LNCaP clone FGC (cell line): ENCODE data around the gene SPEF1.
"Not testable (repeated sequence)": the region's sequence is repeated elsewhere in the genome, so short reads cannot be mapped to it uniquely, and the experiment has no call there.

Experiments used
- DNase-seq: peaks from one replicate; pipeline ENCODE4 v3.0.0-alpha.2; 2011; ENCODE audit warnings: low read depth
- H3K4me3 ChIP-seq: 2 replicates; pipeline ENCODE4 v1.5.1; 2011; ENCODE audit warnings: mild to moderate bottlenecking, low read depth, low read length, control low read depth
- TF ChIP-seq, protein P1 (sequence below): IDR thresholded peaks from 2 replicates; pipeline ENCODE4 v1.5.1; 2012; ENCODE audit warnings: mild to moderate bottlenecking; ENCODE audit not compliant: control insufficient read depth, insufficient read depth; ENCODE audit errors: extremely low read depth

The SPEF1 gene

DNA sequence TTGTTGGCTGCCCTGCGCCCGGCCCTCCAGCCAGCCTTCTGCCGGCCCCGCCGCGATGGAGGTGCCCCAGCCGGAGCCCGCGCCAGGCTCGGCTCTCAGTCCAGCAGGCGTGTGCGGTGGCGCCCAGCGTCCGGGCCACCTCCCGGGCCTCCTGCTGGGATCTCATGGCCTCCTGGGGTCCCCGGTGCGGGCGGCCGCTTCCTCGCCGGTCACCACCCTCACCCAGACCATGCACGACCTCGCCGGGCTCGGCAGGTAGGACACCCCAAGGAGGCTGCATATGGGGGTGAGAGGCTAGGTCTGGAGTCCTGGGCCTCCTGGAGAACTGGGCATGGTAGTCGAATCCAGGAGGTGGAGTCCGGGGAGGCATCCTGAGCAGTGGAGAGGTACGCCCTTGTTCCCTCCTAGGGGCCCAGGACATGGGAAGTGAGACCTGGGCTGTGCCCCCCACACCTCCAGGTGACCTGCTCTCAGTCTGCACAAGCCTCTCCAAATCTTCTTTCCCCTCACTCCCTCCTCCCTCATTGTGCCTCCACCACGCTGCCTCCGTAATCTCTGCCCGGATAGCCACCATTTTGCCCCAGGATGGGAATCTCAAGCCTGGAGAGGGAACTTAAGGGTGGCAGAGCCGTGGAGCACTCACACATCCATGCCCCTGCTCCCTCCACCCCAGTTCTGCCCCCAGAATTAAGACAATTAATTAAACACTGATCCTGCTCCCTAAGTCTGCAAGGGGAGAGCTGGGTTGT lies 15.4 kb upstream of the SPEF1 start:
- H3K4me3 ChIP-seq: peak overlapping the region; percentile 76
- TF ChIP-seq, protein P1, sequence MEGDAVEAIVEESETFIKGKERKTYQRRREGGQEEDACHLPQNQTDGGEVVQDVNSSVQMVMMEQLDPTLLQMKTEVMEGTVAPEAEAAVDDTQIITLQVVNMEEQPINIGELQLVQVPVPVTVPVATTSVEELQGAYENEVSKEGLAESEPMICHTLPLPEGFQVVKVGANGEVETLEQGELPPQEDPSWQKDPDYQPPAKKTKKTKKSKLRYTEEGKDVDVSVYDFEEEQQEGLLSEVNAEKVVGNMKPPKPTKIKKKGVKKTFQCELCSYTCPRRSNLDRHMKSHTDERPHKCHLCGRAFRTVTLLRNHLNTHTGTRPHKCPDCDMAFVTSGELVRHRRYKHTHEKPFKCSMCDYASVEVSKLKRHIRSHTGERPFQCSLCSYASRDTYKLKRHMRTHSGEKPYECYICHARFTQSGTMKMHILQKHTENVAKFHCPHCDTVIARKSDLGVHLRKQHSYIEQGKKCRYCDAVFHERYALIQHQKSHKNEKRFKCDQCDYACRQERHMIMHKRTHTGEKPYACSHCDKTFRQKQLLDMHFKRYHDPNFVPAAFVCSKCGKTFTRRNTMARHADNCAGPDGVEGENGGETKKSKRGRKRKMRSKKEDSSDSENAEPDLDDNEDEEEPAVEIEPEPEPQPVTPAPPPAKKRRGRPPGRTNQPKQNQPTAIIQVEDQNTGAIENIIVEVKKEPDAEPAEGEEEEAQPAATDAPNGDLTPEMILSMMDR: no peak
- no peak for DNase-seq

DNA sequence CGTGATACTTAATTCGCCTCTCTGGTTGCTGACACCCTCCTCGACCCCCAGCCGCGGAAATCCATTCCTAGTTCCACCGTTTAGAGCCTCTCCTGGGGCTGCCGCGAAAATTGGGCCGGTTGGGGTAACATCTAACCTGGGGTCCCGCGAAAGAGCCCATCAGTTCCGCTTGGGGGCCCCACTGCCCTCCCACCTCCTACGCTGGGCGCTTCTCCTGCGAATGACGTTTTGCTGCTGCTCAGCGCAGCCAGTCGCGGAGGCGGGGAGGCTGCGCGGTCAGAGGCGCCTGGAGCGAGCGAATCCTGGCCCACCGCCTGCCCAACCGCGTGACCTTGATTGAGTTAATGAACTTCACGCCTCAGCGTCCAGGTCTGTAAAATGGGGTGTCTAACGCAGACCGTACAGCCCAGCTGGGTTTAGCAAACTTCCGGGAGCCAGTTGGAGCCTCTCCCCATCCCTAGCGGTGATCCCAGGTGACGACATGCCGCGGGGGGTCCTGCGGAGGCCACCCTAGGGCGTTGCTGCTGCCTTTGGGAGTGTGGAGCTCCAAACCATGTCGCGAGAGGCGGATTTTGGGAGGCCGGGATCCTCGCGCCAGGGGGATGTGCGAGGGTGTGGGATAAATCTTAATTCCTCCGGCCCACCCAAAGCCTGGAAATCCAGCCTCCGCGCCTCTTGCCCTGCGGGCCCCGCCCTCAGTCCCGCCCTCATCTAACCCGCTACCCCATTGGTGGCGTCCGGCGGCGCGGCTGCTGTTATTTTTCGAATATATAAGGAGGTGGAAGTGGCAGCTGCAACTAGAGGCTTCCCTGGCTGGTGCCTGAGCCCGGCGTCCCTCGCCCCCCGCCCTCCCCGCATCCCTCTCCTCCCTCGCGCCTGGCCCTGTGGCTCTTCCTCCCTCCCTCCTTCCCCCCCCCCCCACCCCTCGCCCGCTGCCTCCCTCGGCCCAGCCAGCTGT lies 14.5 kb upstream of the SPEF1 start, which contains the start of gene CDC25B:
TSS of gene CDC25B (plus strand) at position 800 of the 958 bp plus-strand sequence. CDS start 222 bp downstream, outside the sequence.
- peak within 1 kb of the TSS; percentile 76 for H3K4me3 ChIP-seq
- TF ChIP-seq, protein P1: peak; percentile 5; the same call in 1 of the 2 replicates
- no peak for DNase-seq

DNA sequence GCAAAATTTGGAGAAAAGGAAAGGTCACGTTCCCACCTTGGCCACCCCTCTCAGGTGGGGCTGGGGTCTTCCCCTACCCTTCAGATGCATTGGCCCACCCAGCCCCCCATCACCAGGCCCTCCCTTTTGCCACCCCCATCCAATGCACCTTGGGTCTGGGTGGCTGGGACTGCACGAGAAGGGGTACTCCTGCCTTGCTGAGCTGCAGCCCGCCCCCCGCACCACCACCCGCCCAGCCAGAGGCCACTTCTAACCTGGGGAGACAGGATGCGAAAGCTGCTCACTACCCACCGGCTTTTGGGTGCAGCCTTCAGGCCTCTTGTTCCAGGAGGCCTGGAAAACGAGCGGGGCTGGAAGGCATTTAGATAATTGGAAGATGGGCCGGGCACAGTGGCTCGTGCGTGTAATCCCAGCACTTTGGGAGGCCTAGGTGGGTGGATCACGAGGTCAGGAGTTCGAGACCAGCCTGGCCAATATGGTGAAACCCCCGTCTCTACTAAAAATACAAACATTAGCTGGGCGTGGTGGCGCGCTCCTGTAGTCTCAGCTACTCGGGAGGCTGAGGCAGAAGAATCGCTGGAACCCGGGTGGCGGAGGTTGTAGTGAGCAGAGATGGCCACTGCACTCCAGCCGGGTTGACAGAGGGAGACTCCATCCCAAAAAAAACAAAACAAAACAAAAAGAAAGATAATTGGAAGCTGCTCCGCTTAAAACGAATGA lies 13.6 kb upstream of the SPEF1 start:
- TF ChIP-seq, protein P1: no peak
- no peak for DNase-seq
- H3K4me3 ChIP-seq: peak overlapping the region; percentile 76

DNA sequence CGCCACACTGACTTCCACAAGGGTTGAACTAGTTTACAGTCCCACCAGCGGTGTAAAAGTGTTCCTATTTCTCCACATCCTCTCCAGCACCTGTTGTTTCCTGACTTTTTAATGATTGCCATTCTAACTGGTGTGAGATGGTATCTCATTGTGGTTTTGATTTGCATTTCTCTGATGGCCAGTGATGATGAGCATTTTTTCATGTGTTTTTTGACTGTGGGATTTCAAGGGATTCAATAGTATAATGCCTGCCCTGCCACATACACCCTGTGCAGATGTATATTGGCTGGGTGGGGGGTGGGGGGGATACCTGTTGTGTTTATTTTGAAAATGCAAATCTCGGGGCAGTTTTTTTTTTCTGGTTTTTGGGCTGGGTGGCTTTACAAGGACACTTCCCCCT lies 12.9 kb upstream of the SPEF1 start:
- not testable (repeated sequence) for H3K4me3 ChIP-seq, DNase-seq

DNA sequence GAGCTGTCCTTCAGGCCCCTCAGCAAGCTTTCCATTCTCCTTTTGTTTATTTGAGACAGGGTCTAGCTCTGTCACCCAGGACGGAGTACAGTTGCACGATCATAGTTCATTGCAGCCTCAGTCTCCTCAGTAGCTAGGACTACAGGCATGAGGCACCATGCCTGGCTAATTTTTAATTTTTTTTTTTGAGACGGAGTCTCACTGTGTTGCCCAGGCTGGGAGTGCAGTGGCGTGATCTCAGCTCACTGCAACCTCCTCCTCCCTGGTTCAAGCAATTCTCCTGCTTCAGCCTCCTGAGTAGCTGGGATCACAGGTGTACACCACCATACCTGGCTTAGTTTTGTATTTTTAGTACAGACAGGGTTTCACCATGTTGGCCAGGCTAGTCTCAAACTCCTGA lies 8.0 kb upstream of the SPEF1 start:
- not testable (repeated sequence) for H3K4me3 ChIP-seq, DNase-seq

DNA sequence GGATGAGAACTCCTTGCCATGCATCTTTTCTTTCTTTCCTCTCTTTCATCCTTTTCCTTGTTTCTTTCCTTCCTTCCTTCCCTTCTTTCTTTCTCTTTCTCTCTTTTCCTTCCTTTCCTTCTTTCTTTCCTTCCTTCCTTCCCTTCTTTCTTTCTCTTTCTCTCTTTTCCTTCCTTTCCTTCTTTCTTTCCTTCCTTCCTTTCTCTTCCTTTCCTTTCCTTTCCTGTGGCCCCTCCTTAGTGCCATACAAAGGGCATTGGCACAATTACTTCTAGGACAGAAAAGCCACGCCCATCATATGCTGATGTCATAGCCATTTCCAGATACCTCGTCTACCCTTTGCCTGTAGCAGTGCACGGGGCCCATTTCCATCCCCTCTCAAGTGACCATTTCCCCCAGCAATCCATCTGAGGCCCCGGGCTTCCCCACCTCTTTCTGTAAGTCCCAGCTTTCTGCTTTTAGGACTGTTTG lies 7.5 kb upstream of the SPEF1 start:
- no peak overlapping the region for H3K4me3 ChIP-seq
- TF ChIP-seq, protein P1: no peak
- no peak for DNase-seq

DNA sequence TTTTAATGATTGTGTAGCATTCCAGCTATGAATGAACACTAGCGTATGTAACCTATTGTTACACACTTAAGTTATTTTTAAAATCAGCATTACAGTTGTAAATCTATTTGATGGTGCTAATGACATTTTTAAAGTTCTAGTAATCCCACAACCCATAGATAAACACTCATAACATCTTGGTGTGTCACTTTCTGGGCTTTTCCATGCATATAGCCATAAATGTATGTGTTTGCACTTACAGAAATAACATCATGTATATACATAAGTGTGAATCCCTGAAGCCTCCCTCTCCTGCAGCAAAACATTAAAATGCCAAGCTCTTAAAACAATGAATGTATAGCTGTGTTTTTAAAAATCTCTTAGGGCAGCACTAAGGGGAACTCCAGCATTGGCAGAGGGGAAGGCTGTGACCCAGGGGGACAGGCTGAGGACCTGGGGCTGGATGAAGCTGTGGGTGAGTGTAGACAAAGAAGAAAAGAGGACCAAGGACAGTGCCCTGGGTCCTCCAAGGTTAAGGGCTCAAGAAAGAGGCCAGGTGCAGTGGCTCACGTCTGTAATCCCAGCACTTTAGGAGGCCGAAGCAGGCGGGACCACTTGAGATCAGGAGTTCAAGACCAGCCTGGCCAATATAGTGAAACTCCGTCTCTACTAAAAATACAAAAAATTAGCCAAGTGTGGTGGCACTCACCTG lies 6.2 kb upstream of the SPEF1 start:
- no peak for DNase-seq
- peak overlapping the region; percentile 53 for H3K4me3 ChIP-seq
- TF ChIP-seq, protein P1: no peak
